H9 (cell line): ENCODE results near the gene VSTM2L. TPM values are rescaled to one million over a fixed set of nuclear protein-coding genes. Genes with fewer than 3 reads are reported as not detected.
A peak's percentile ranks its signal among the peaks of the same experiment; 100 is the strongest.

Source experiments
- DNase-seq: peaks from one replicate; pipeline ENCODE4 v3.0.0-alpha.2; 2017
- H2AFZ ChIP-seq: one replicate; pipeline ENCODE4 v1.6.1; 2013; ENCODE audit warnings: mild to moderate bottlenecking, low read length, control low read depth, moderate library complexity
- H2AK5ac ChIP-seq: 2 replicates; pipeline ENCODE4 v1.6.1; 2013; ENCODE audit warnings: low read length, control low read depth, mixed read lengths; ENCODE audit not compliant: insufficient read length
- H2BK120ac ChIP-seq: one replicate; pipeline ENCODE4 v1.6.1; 2013; ENCODE audit warnings: low read depth, mild to moderate bottlenecking, low read length, control low read depth, inconsistent platforms; ENCODE audit not compliant: poor library complexity, severe bottlenecking
- H2BK12ac ChIP-seq: 2 replicates; pipeline ENCODE4 v1.6.1; 2013; ENCODE audit warnings: low read length, control low read depth, mixed read lengths, low read depth; ENCODE audit not compliant: insufficient read length
- H2BK15ac ChIP-seq: 2 replicates; pipeline ENCODE4 v1.6.1; 2013; ENCODE audit warnings: low read depth, low read length, control low read depth
- H2BK20ac ChIP-seq: one replicate; pipeline ENCODE4 v1.6.1; 2013; ENCODE audit warnings: low read depth, mild to moderate bottlenecking, low read length, control low read depth, inconsistent platforms; ENCODE audit not compliant: poor library complexity, severe bottlenecking
- H2BK5ac ChIP-seq: 2 replicates; pipeline ENCODE4 v1.6.1; 2013; ENCODE audit warnings: low read length, control low read depth, mixed read lengths; ENCODE audit not compliant: insufficient read length
- H3K14ac ChIP-seq: 2 replicates; pipeline ENCODE4 v1.6.1; 2013; ENCODE audit warnings: low read length, control low read depth; ENCODE audit not compliant: insufficient read depth
- H3K18ac ChIP-seq: 2 replicates; pipeline ENCODE4 v1.6.1; 2013; ENCODE audit warnings: low read depth, mild to moderate bottlenecking, mixed read lengths, low read length, control low read depth; ENCODE audit not compliant: insufficient read length
- H3K23ac ChIP-seq: 2 replicates; pipeline ENCODE4 v1.6.1; 2013; ENCODE audit warnings: low read length, control low read depth, mixed read lengths, low read depth; ENCODE audit not compliant: insufficient read length
- H3K23me2 ChIP-seq: 2 replicates; pipeline ENCODE4 v1.6.1; 2013; ENCODE audit warnings: low read depth, mild to moderate bottlenecking, mixed read lengths, low read length, control low read depth; ENCODE audit not compliant: insufficient read length, poor library complexity, severe bottlenecking
- H3K27ac ChIP-seq: 2 replicates; pipeline ENCODE4 v1.5.1; 2013; ENCODE audit warnings: low read length, control low read depth, mixed read lengths, low read depth; ENCODE audit not compliant: insufficient read length
- H3K27me3 ChIP-seq: 2 replicates; pipeline ENCODE4 v1.6.1; 2013; ENCODE audit warnings: low read length, control low read depth, inconsistent platforms; ENCODE audit not compliant: insufficient read depth
- H3K4ac ChIP-seq: 2 replicates; pipeline ENCODE4 v1.6.1; 2013; ENCODE audit warnings: low read depth, mild to moderate bottlenecking, control low read depth, inconsistent platforms, low read length, moderate library complexity
- H3K4me1 ChIP-seq: 2 replicates; pipeline ENCODE4 v1.6.1; 2013; ENCODE audit warnings: low read length, control low read depth, inconsistent platforms; ENCODE audit not compliant: insufficient read depth
- H3K4me2 ChIP-seq: 2 replicates; pipeline ENCODE4 v1.6.1; 2013; ENCODE audit warnings: low read length, control low read depth, mixed read lengths; ENCODE audit not compliant: insufficient read length, insufficient read depth
- H3K56ac ChIP-seq: 2 replicates; pipeline ENCODE4 v1.6.1; 2013; ENCODE audit warnings: low read depth, mild to moderate bottlenecking, mixed read lengths, low read length, control low read depth; ENCODE audit not compliant: insufficient read length
- H3K79me1 ChIP-seq: 2 replicates; pipeline ENCODE4 v1.6.1; 2013; ENCODE audit warnings: low read depth, mild to moderate bottlenecking, moderate library complexity, low read length, control low read depth, inconsistent platforms; ENCODE audit not compliant: insufficient read depth, poor library complexity, severe bottlenecking
- H3K79me2 ChIP-seq: 2 replicates; pipeline ENCODE4 v1.6.1; 2013; ENCODE audit warnings: low read length, control low read depth, inconsistent platforms; ENCODE audit not compliant: insufficient read depth
- H3K9ac ChIP-seq: 2 replicates; pipeline ENCODE4 v1.6.1; 2013; ENCODE audit warnings: low read length, control low read depth, mixed read lengths; ENCODE audit not compliant: insufficient read length; ENCODE audit errors: extremely low read depth
- H3K9me3 ChIP-seq: one replicate; pipeline ENCODE4 v1.6.1; 2013; ENCODE audit warnings: low read depth, low read length, inconsistent platforms; ENCODE audit not compliant: control insufficient read depth
- H3T11ph ChIP-seq: one replicate; pipeline ENCODE4 v1.6.1; 2013; ENCODE audit warnings: mild to moderate bottlenecking, low read length, control low read depth, inconsistent platforms
- H4K20me1 ChIP-seq: one replicate; pipeline ENCODE4 v1.6.1; 2013; ENCODE audit not compliant: control insufficient read depth, insufficient read length, insufficient read depth
- H4K5ac ChIP-seq: 2 replicates; pipeline ENCODE4 v1.6.1; 2013; ENCODE audit warnings: low read depth, mild to moderate bottlenecking, mixed read lengths, low read length, control low read depth; ENCODE audit not compliant: insufficient read length
- H4K8ac ChIP-seq: replicated peaks from 2 replicates; pipeline ENCODE4 v1.6.1; 2013; ENCODE audit warnings: low read length, control low read depth, mixed read lengths, low read depth; ENCODE audit not compliant: insufficient read length
- H4K91ac ChIP-seq: 2 replicates; pipeline ENCODE4 v1.6.1; 2013; ENCODE audit warnings: low read depth, mild to moderate bottlenecking, moderate library complexity, mixed read lengths, low read length, control low read depth; ENCODE audit not compliant: insufficient read length
- H3K27ac Mint-ChIP-seq, 3 experiments: 2 replicates in 2 of 3; 3 replicates in 1 of 3; pipeline ENCODE4 v1.8.0; 2020 to 2021; ENCODE audit warnings: mixed read lengths in 3 of 3, mild to moderate bottlenecking in 1 of 3, moderate library complexity in 1 of 3
- H3K27me3 Mint-ChIP-seq: 2 replicates; pipeline ENCODE4 v1.8.0; 2021; ENCODE audit warnings: low read depth, mild to moderate bottlenecking, moderate library complexity, mixed read lengths
- H3K36me3 Mint-ChIP-seq, 3 experiments: 2 replicates in 2 of 3; 3 replicates in 1 of 3; pipeline ENCODE4 v1.8.0; 2020 to 2021; ENCODE audit warnings: low read depth in 3 of 3, mixed read lengths in 3 of 3; ENCODE audit not compliant: insufficient read depth in 1 of 3
- H3K4me1 Mint-ChIP-seq, 2 experiments: 2 replicates each; pipeline ENCODE4 v1.8.0; 2020; ENCODE audit warnings: mixed read lengths in 2 of 2
- H3K4me3 Mint-ChIP-seq, 2 experiments: 2 replicates in 1 of 2; 3 replicates in 1 of 2; pipeline ENCODE4 v1.8.0; 2020 to 2021; ENCODE audit warnings: mild to moderate bottlenecking in 2 of 2, mixed read lengths in 2 of 2, moderate library complexity in 1 of 2
- H3K9me3 Mint-ChIP-seq, 2 experiments: 2 replicates in 1 of 2; 3 replicates in 1 of 2; pipeline ENCODE4 v1.8.0; 2020; ENCODE audit warnings: mild to moderate bottlenecking in 2 of 2, mixed read lengths in 2 of 2, moderate library complexity in 1 of 2
- WGBS: extraction: QIAGEN DNeasy Blood & Tissue Kit; methylation state at CpG from one replicate; pipeline ENCODE4 v1.1.7; 2013; ENCODE audit warnings: missing lambda C conversion rate, low lambda C conversion rate, mixed read lengths; ENCODE audit not compliant: insufficient read length; ENCODE audit errors: extremely low coverage; 5-methylcytosine and 5-hydroxymethylcytosine counted together
- total RNA-seq: library from RNA; stranded (reverse); gene quantifications from 2 replicates; pipeline ENCODE4 v1.2.1, GENCODE V29; 2021
- TF ChIP-seq, protein P1 (sequence below): fragments of 200-600 bp; sonication (generic); conservative IDR thresholded peaks from 3 replicates; pipeline ENCODE4 v1.8.0; 2021; ENCODE audit warnings: antibody characterized with exemption, mild to moderate bottlenecking

The VSTM2L gene
- total RNA-seq, 1 experiment from 2014 or later = 2.1 TPM

DNA sequence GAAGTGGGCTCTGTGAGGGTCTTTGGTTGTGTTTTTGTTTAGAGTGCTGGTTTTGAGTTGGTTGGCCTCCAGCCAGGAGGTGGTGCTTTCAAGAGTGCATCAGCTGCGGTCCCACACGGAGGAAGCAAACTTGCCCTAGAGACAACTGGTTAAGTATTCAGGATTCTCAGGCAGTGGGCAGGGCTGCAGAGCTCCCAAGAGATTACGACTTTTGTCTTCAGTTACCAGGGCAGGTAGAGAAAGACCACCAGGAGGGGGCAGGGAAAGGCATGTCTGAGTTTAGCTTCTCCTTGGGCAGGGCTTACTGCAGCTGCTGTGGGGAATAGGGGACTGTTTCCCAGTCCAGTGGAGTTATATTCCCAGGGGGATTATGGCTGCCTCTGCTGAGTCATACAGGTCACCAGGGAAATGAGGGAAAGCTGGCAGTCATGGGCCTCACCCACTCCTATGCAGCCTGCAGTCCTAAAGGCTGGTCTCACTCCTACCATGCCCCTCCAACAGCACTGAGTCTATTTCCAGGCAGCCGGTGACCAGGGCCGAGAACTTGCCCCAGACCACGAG is 66.0 kb downstream of the VSTM2L start:
- Histone ChIP-seq H3K23me2 (no peaks in the 10 kb centered on the region), H2BK20ac (no peak overlapping the region), H3K27ac (no peak overlapping the region), H3K79me1 (no peaks in the 10 kb centered on the region), H3K79me2 (no peaks in the 10 kb centered on the region), H2BK15ac (no peak overlapping the region), H3K18ac (no peak overlapping the region), H4K91ac (no peak overlapping the region), H2AK5ac (no peak overlapping the region), H4K8ac (no peak overlapping the region), H3K4ac (no peak overlapping the region), H4K20me1 (no peaks in the 10 kb centered on the region), H2BK5ac (no peak overlapping the region), H3K4me1 (peaks cover 10% of the 10 kb centered on the region; the same call in 1 of the 2 replicates), H2AFZ (no peak overlapping the region), H3K9me3 (peaks cover 5% of the 10 kb centered on the region), H3K14ac (no peak overlapping the region; the same call in 1 of the 2 replicates), H3K23ac (no peak overlapping the region), H3T11ph (no peak overlapping the region), H3K56ac (no peak overlapping the region), H2BK12ac (no peak overlapping the region), H3K4me2 (no peak overlapping the region), H3K9ac (no peak overlapping the region), H2BK120ac (no peak overlapping the region), H4K5ac (no peak overlapping the region), H3K27me3 (no peaks in the 10 kb centered on the region; the same call in 1 of the 2 replicates)
- TF ChIP-seq, protein P1, sequence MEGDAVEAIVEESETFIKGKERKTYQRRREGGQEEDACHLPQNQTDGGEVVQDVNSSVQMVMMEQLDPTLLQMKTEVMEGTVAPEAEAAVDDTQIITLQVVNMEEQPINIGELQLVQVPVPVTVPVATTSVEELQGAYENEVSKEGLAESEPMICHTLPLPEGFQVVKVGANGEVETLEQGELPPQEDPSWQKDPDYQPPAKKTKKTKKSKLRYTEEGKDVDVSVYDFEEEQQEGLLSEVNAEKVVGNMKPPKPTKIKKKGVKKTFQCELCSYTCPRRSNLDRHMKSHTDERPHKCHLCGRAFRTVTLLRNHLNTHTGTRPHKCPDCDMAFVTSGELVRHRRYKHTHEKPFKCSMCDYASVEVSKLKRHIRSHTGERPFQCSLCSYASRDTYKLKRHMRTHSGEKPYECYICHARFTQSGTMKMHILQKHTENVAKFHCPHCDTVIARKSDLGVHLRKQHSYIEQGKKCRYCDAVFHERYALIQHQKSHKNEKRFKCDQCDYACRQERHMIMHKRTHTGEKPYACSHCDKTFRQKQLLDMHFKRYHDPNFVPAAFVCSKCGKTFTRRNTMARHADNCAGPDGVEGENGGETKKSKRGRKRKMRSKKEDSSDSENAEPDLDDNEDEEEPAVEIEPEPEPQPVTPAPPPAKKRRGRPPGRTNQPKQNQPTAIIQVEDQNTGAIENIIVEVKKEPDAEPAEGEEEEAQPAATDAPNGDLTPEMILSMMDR = no peak; the same call in 2 of the 3 replicates
- peak overlapping the region; percentile 53 to 65 (median 57); a peak in 5 of 7 replicates for H3K27ac Mint-ChIP-seq
- WGBS = no CpG with 5 or more reads among the region's 6 CpGs
- peaks cover 8 to 16% of the 10 kb centered on the region in 2 experiments for H3K9me3 Mint-ChIP-seq
- peak overlapping the region in 1 of 2 experiments; percentile 43; a peak in 2 of 5 replicates for H3K4me3 Mint-ChIP-seq
- peaks cover 22% of the 10 kb centered on the region for H3K27me3 Mint-ChIP-seq
- H3K36me3 Mint-ChIP-seq = peaks cover 5 to 12% (median 6%) of the 10 kb centered on the region in 3 experiments
- DNase-seq = peak; percentile 55
- peaks cover 41 to 49% of the 10 kb centered on the region in 2 experiments for H3K4me1 Mint-ChIP-seq
